Non-pigmented ciliary epithelial cell (primary cell): Measurements from ENCODE around the gene NR2F1-AS1.

Experiments
- DNase-seq: peaks from one replicate; pipeline ENCODE4 v3.0.0-alpha.2; 2010; ENCODE audit warnings: low read depth

NR2F1-AS1 gene

GRCh38 chr5:93384026-93384425, 197.0 kb downstream of the NR2F1-AS1 start:
- DNase-seq: no peak

DNA sequence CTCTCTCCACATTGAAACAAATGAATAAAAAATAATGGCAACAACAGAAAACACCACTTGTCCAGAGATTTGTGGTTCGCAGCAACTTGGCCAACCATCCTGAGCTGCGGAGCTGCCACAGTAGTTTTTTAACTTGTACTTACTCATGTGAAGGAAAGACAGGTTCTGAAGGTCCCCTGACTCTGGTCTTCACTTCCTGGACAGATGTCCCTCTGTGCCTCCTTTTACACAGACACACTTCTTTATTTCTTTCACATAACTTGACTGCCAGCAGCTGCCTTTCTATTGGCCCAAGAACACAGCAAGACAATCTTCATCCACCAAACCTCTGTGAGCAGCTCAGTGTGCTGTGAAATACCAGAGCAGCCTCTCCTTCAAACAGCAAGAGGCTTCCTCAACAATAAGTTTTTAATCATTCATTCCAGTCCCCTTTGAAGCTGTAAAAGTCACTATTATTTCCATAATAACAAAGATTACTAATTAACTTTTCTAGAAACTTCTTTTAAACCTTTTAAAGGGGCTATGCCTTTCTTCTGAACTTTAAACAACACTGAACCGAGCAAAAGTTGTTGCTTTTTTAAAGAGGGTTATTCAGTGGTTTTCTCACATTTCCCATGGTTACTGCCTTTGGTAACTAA, 198.7 kb downstream of the NR2F1-AS1 start:
- no peak for DNase-seq

DNA sequence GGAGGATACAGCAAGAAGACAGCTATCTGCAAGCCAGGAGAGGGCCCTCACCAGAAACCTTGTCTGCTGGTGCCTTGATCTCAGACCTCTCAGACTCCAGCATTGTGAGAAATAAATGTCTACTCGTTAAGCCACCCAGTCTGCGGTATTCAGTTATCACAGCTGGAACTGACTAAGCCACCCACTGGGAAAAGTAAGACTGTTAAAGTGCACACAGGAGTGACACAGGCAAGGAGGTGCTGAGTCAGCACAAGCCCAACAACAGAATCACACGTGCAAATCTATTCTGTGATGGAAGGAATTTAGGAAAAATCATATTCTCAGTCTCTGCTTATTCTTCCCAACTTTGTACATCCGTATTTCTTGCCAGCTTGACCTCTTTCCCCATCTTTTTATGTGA, 200.0 kb downstream of the NR2F1-AS1 start:
- no peak for DNase-seq

DNA sequence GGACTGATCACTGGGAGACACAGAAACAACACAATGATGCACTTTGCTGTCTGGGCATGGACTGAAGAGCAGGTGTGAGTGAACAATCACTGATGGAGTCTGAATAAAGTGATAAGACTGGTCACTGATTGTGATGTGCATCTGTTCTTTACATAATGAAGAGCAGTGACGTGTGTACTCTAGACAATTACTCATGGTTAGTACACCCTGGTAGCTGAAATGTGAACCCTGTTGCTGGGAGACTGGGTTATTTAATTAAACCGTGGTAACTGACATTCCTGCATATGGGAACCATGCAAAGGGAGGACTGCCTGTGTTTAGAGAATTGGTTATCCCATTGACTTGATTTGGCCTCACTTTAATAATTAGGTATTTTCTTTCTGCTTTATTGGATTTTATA, 202.9 kb downstream of the NR2F1-AS1 start:
- peak; percentile 91 for DNase-seq

- DNase-seq: no peak
Measured at GRCh38 chr5:93371893-93372292, 209.1 kb downstream of the NR2F1-AS1 start.

- DNase-seq: no peak
Measured at GRCh38 chr5:93364378-93364777, 216.6 kb downstream of the NR2F1-AS1 start.

DNA sequence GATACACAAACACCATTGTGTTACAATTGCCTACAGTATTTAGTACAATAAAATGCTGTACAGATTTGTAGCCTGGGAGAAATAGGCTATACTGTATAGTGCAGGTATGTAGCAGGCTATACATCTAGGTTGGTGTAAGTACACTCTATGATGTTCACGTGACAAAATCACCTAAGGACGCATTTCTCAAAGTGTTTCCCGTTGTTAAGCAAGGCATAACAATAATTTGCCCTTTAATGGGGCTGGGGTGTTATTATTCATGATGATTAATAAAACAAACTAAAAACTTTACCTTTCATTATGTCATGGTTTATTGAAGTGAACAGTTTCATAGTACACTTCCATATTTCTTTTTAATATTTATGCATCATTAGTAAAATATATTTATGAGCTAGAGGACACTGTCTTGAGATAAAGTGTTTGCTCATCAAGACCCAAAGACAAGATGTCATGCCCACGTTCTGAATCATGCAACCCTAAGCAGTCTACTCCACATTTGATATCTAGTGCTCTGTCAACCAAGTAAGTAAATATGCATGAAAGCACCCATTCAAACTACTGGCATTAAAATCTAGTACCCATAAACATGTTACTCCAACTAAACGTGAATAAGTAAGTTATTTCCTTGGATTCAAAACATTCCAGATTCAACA, 220.5 kb downstream of the NR2F1-AS1 start:
- no peak for DNase-seq

DNA sequence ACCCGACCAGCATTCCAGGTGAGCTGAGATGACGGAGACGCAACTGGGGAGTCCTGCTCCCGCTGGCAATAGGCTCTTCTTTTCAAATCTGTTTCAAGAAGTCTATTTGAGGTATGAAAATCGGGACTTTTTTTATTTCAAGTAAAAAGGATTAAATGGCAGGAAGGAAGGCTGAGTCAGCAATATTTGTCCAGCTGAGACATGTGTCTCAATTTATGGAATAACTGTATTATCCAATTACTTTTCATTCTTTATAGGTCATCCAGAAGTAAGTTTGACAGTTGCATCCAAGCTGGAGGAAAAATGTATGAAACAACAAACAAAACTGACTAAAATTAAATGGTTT, 221.1 kb downstream of the NR2F1-AS1 start:
- DNase-seq: no peak
